HG02571 (cell line): ENCODE data around the gene DNAH1.
A peak's percentile ranks its signal among the peaks of the same experiment; 100 is the strongest.
"Not testable (repeated sequence)": the region's sequence is repeated elsewhere in the genome, so short reads cannot be mapped to it uniquely, and the experiment has no call there.

Source experiments
- ATAC-seq: cut with Tn5 transposase; IDR thresholded peaks from one replicate; pipeline ENCODE4 v1.9.1; 2021; ENCODE audit warnings: mild to moderate bottlenecking, moderate library complexity; ENCODE audit not compliant: unreplicated experiment

The DNAH1 gene

GRCh38 chr3:52315977-52316764 lies at the start of gene DNAH1:
TSS of gene DNAH1 (plus strand) at chr3:52316319. CDS start at chr3:52322443, 6,124 bp downstream.
- ATAC-seq, result no peak

DNA sequence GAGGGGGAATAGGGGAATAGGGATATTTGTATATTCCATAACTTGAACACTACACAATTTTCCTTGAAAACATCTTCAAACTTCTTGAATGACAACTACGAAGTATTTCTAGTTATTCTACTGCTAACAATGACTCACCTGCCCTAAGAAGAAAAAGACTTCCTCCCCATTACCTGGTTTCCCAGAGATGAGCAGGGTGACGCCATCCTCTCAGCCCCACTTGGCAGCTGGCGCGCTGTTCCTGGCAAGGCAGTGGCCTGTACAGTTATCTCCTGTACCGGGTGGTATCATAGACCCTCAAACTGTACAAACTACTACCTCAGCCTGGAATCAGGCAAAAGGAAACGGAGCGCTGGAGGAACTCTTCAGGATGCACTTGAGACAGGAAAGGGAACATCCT lies 48.1 kb upstream of the DNAH1 start:
- ATAC-seq, result no peak

GRCh38 chr3:52269776-52270175 lies 46.3 kb upstream of the DNAH1 start:
- no peak for ATAC-seq

GRCh38 chr3:52270252-52270754 lies 45.8 kb upstream of the DNAH1 start:
- no peak for ATAC-seq

GRCh38 chr3:52272172-52272571 lies 43.9 kb upstream of the DNAH1 start:
- not testable (repeated sequence) for ATAC-seq

- no peak for ATAC-seq
Measured at GRCh38 chr3:52272831-52273230, 43.3 kb upstream of the DNAH1 start.

DNA sequence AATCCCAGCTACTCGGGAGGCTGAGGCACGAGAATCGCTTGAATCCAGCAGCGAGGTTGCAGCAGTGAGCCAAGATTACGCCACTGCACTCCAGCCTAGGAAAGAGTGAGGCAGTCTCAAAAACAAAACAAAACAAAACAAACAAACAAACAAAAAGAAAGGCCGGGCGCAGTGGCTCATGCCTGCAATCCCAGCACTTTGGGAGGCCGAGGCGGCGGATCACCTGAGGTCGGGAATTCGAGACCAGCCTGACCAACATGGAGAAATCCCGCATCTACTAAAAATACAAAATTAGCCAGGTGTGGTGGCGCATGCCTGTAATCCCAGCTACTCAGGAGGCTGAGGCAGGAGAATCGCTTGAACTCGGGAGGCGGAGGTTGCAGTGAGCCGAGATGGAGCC lies 41.3 kb upstream of the DNAH1 start:
- ATAC-seq, result not testable (repeated sequence)

- ATAC-seq, result peak; percentile 26
Measured at GRCh38 chr3:52277071-52277964, 38.8 kb upstream of the DNAH1 start.

- ATAC-seq, result peak; percentile 55
Measured at GRCh38 chr3:52277972-52278509, 38.1 kb upstream of the DNAH1 start.

GRCh38 chr3:52278510-52279069 lies 37.5 kb upstream of the DNAH1 start, which contains the start of gene WDR82:
TSS of gene WDR82 (minus strand) at chr3:52278649. CDS start at chr3:52278361, 288 bp downstream.
- ATAC-seq, result peak; percentile 86

GRCh38 chr3:52279596-52279995 lies 36.5 kb upstream of the DNAH1 start:
- no peak for ATAC-seq

- no peak for ATAC-seq
Measured at GRCh38 chr3:52280050-52280461, 36.1 kb upstream of the DNAH1 start.

DNA sequence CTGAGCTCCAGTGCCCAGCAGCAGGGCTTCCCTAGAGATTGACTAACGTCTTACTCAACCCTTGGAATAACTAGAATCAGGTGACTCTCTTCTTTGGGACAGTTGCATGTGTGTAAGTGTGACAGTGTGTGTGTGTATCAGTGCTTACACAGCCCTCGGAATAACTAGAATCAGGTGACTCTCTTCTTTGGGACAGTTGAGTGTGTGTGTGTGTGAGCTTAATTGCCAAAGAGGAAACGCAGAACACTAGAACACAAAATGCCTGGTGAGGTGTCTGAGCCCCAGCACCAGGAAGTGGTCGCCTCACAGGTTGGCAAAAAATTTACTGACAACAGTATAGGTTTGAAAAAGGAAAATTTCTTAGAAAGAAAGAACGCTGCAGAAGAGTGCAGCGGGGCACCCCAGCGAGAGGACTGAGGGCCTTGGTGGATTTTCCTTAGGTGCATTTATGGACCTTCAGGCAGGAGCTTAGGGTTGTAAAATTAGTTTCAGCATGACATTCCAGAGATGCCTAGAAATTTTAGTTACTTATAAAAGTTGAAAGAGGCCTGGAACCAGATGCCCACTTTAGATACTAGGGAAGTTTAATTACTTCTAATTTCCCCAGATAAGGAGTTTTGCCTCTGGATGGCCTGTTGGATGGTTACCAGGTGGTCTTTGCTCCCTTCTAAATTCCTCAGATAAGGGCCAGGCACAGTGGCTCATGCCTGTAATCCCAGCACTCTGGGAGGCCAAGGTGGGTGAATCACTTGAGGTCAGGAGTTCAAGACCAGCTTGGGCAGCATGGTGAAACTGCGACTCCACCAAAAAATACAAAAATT lies 33.9 kb upstream of the DNAH1 start:
- ATAC-seq, result no peak

GRCh38 chr3:52283306-52283705 lies 32.8 kb upstream of the DNAH1 start:
- no peak for ATAC-seq

- ATAC-seq, result not testable (repeated sequence)
Measured at GRCh38 chr3:52284051-52284450, 32.1 kb upstream of the DNAH1 start.

DNA sequence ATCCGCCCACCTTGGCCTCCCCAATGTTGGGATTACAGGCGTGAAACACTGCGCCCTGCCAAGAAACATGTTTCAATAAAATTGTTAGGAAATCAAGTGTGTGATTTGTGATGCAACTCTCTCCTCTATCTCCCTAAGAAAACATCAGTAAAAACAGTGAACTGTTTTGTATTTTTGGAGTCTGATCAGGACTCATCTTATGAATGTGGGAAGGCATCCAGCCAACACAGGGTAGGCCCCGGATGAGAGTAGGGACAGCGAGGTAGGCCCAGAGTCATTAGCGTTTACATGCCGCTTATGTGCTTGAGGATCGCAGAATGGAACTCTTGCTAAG lies 29.4 kb upstream of the DNAH1 start:
- no peak for ATAC-seq

DNA sequence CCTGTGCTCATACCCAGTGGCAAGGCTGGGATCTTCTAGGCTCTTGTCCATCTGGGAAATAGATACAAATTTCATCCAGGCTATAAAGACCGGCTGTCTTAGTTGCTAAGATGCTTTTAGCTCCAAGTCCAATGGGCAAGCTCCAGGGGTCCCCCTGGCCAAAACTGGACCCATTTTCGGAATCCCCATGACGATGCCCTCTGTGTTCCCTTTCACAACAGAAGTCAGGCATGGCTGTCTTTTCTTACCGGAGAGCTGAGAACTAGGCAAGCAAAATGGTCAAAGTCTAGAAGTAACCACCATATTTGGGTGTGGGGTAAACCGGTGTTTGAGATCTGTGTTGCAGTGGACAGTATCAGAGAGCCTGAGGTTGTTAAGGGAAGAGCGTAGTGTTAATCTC lies 27.4 kb upstream of the DNAH1 start:
- no peak for ATAC-seq

DNA sequence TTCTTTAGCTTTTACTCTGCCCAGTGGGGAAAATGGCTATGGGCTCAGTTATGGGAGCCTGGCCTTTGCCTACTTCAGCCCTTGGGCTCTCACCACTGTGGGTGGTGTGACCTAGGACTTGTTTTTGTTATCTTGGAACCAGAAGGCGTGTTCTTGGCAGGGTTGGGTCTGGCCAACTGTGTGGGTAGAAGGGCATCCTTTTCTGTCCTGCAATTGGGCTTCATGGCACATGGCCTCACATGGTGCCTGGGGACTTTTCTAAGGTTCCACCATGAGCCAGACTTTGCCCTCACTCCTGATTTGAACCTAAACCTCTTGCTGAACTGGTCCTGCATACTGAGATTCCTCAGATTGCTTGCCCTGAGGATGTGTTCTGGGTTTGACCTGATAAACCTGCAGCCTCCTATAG lies 26.8 kb upstream of the DNAH1 start:
- no peak for ATAC-seq

- ATAC-seq, result no peak
Measured at GRCh38 chr3:52289747-52290595, 26.1 kb upstream of the DNAH1 start.
